ENCODE data around the gene TMEM26. TPM values are rescaled to one million over a fixed set of nuclear protein-coding genes. Genes with fewer than 3 reads are reported as not detected.

TMEM26 gene
- total and polyA plus RNA-seq, 9 of the 15 experiments (the other 6 are each of a cell fraction or from before 2014, with no cell fraction given) = not detected

DNA sequence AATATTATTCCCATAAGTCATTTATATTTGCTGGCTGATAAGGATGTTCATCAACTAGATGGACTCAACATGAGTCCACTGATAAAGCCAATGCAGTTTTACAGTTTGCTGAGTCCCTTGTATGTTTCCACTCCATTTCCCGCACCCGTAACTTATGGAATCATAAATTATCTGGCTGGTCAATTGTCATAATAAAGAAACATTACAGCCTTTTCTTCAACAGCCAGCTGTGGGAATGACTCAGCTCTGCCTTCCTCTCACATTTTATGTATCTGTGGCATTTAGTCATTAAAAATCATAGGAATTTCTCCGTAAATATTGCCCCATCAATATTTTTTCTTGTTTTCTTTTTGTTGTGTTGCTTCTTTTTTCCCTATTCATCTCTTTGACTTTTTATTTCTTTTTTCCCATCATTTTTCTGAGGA, 22.3 kb upstream of the TMEM26 start (continued):
- TF ChIP-seq ZNF586 (CRISPR knock-in tag; conservative IDR thresholded peaks at IDR 0.05) = no peak
- no peak for TF ChIP-seq PURB (CRISPR knock-in tag; IDR thresholded peaks at IDR 0.05; ENCODE audit: low read depth)
- no peak for TF ChIP-seq CEBPG (CRISPR knock-in tag; IDR thresholded peaks at IDR 0.05)
- TF ChIP-seq CEBPG (tag; conservative IDR thresholded peaks at IDR 0.05 in 1 of 2, IDR thresholded peaks at IDR 0.05 in 1 of 2) = peak; percentile 48 to 51; a peak in 3 of 4 replicates
- TF ChIP-seq, protein P1, sequence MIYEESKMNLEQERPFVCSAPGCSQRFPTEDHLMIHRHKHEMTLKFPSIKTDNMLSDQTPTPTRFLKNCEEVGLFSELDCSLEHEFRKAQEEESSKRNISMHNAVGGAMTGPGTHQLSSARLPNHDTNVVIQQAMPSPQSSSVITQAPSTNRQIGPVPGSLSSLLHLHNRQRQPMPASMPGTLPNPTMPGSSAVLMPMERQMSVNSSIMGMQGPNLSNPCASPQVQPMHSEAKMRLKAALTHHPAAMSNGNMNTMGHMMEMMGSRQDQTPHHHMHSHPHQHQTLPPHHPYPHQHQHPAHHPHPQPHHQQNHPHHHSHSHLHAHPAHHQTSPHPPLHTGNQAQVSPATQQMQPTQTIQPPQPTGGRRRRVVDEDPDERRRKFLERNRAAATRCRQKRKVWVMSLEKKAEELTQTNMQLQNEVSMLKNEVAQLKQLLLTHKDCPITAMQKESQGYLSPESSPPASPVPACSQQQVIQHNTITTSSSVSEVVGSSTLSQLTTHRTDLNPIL (CRISPR knock-in tag; IDR thresholded peaks at IDR 0.05) = no peak
- no peak for TF ChIP-seq MTA2 (IDR thresholded peaks at IDR 0.05; ENCODE audit: low read depth)

GRCh38 chr10:61472090-61472674, 19.0 kb upstream of the TMEM26 start:
- POLR2A ChIA-PET = no interaction called here
- 29% methylated on average over 5 of the region's 5 CpGs for WGBS (ENCODE audit: insufficient coverage, low coverage, missing lambda C conversion rate)
- Histone ChIP-seq H4K20me1 (replicated peaks; ENCODE audit: control insufficient read depth, insufficient read depth, low read length) (no peaks in the 10 kb centered on the region), H3K4me2 (ENCODE audit: insufficient read depth, low read length) (no peak overlapping the region), H3K36me3 (ENCODE audit: control insufficient read depth, insufficient read depth, low read length) (no peaks in the 10 kb centered on the region), H3K27me3 (ENCODE audit: control insufficient read depth in 2 of 2, insufficient read depth in 2 of 2, low read length in 2 of 2) (no peaks in the 10 kb centered on the region), H3K9me1 (ENCODE audit: control insufficient read depth, insufficient read depth, low read length) (no peaks in the 10 kb centered on the region), H3K4me1 (replicated peaks in 1 of 2; ENCODE audit: control insufficient read depth in 2 of 2, insufficient read depth in 2 of 2, low read length in 2 of 2) (peaks cover 0 to 5% of the 10 kb centered on the region in 2 experiments; a peak in 3 of 5 replicates), H3K4me3 (no peak overlapping the region), H2AFZ (ENCODE audit: low read depth, low read length) (no peak overlapping the region; the same call in 1 of the 2 replicates), H3K27ac (ENCODE audit: extremely low read depth, low read depth, low read length) (no peak overlapping the region), H3K9me3 (replicated peaks; ENCODE audit: control insufficient read depth, insufficient read depth, low read depth, low read length) (no peaks in the 10 kb centered on the region), H3K9ac (ENCODE audit: insufficient read depth in 1 of 2, low read depth in 2 of 2, low read length in 2 of 2) (no peak overlapping the region), H3K79me2 (ENCODE audit: control insufficient read depth, insufficient read depth, low read length) (no peaks in the 10 kb centered on the region)
- CTCF ChIA-PET (ENCODE audit: low intra/inter-chr PET ratio) = no interaction called here
- intact Hi-C loops (cut with micrococcal nuclease) = loop anchor here (5.0 kb wide), 1 partner anchor 775 kb away; no protein-coding TSS in a partner anchor
- no TSS peak for BruUV-seq (replicated peaks)
- no peak for TF ChIP-seq ZNF766 (CRISPR knock-in tag; conservative IDR thresholded peaks at IDR 0.05)
- TF ChIP-seq ZNF311 (CRISPR knock-in tag; IDR thresholded peaks at IDR 0.05) = no peak
- peak; percentile 89 for TF ChIP-seq SPI1 (IDR thresholded peaks at IDR 0.05; ENCODE audit: borderline replicate concordance, low read depth, low read length)
- TF ChIP-seq RAD21 (CRISPR knock-in tag; conservative IDR thresholded peaks at IDR 0.05 in 1 of 2, IDR thresholded peaks at IDR 0.05 in 1 of 2) = peak in 1 of 2 experiments; percentile 34; a peak in 2 of 4 replicates
- TF ChIP-seq ELF1 (tag; IDR thresholded peaks at IDR 0.05) = peak; percentile 22; the same call in 1 of the 2 replicates
- TF ChIP-seq BDP1 (IDR thresholded peaks at IDR 0.05; ENCODE audit: insufficient read depth, insufficient read length) = no peak
- peak in 2 of 3 experiments; percentile 15 to 19; a peak in 3 of 6 replicates for TF ChIP-seq CTCF (IDR thresholded peaks at IDR 0.05 in 2 of 3, conservative IDR thresholded peaks at IDR 0.05 in 1 of 3; ENCODE audit: insufficient read depth in 2 of 3, low read depth in 1 of 3, low read length in 3 of 3)
- FAIRE-seq (no peak), ATAC-seq (no peak), DNase-seq (ENCODE audit: extremely low read depth in 1 of 4, low spot score in 3 of 4) (no peak)
- in situ Hi-C loops (cut with MboI) = no loop called here
